ENCODE measurements around the gene RIOK2. TPM values are rescaled to one million over a fixed set of nuclear protein-coding genes. Genes with fewer than 3 reads are reported as not detected.
"Not testable (repeated sequence)": the region's sequence is repeated elsewhere in the genome, so short reads cannot be mapped to it uniquely, and the experiment has no call there.

The RIOK2 gene
- total and polyA plus RNA-seq, 2 donors from 2014 or later, result 18.2 to 23.3 TPM

DNA sequence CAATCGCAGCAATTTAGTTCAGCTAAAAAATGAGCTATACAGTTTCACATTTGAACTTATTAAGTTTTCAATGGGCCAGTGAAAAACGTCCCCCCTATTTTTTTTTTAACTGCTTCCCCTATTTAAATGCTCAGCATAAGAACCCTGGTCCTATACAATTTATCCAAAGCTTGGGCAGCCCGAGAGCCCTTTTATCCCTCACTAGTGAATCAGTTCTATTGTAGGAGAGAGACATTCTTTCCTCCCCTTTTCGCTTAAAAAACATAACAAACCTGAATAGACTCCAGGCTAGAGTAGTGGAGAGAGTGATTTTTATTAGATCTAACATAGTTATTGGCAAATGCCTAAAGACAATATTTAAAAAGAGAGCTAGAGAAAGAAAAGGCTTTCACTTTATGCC, 42.0 kb downstream of the RIOK2 start:
- no peak overlapping the region for H3K4me3 ChIP-seq (ENCODE audit: low read length in 3 of 3)
- FAIRE-seq, result no peak
- no peak overlapping the region for H3K27ac ChIP-seq (ENCODE audit: low read depth in 2 of 2, low read length in 2 of 2)
- H3K4me1 ChIP-seq (ENCODE audit: control insufficient read depth in 2 of 3, insufficient read depth in 2 of 3, low read depth in 1 of 3, low read length in 3 of 3), result no peaks in the 10 kb centered on the region
- intact Hi-C loops (cut with DNase I), result no loop called here
- H3K27me3 ChIP-seq (ENCODE audit: control insufficient read depth, insufficient read depth, low read length), result no peaks in the 10 kb centered on the region
- no peaks in the 10 kb centered on the region for H3K9me3 ChIP-seq (ENCODE audit: control insufficient read depth in 2 of 3, insufficient read depth in 1 of 3, low read length in 3 of 3)
- TF ChIP-seq, protein P1, sequence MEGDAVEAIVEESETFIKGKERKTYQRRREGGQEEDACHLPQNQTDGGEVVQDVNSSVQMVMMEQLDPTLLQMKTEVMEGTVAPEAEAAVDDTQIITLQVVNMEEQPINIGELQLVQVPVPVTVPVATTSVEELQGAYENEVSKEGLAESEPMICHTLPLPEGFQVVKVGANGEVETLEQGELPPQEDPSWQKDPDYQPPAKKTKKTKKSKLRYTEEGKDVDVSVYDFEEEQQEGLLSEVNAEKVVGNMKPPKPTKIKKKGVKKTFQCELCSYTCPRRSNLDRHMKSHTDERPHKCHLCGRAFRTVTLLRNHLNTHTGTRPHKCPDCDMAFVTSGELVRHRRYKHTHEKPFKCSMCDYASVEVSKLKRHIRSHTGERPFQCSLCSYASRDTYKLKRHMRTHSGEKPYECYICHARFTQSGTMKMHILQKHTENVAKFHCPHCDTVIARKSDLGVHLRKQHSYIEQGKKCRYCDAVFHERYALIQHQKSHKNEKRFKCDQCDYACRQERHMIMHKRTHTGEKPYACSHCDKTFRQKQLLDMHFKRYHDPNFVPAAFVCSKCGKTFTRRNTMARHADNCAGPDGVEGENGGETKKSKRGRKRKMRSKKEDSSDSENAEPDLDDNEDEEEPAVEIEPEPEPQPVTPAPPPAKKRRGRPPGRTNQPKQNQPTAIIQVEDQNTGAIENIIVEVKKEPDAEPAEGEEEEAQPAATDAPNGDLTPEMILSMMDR (IDR thresholded peaks at IDR 0.05; ENCODE audit: borderline replicate concordance, extremely low read depth, insufficient read depth), result no peak
- DNase-seq, result no peak
- H3K9ac ChIP-seq (ENCODE audit: low read length in 3 of 3), result no peak overlapping the region
- H3K36me3 ChIP-seq (ENCODE audit: control insufficient read depth in 2 of 3, insufficient read depth in 3 of 3, low read length in 3 of 3), result no peaks in the 10 kb centered on the region

DNA sequence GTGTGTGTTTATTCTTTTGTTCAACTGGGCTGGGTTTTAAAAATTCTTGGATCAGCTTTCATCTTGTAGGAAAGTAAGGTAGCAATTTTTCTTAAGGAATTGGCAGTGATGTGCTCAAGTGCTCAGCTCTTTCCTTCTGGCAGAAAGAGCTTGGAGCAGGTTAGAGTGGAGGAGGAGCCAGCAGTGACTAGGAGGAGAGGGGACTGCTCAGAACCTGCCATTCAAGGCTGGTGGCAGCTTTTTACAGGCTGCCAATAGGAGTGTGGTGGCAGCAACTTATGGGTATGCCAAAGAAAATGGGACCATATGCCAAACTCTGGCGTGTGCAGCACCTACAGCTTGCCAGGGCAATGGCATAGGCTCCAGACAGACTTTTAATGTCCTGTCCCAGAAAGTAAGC, 42.8 kb downstream of the RIOK2 start:
- intact Hi-C loops (cut with DNase I); H3K27ac ChIP-seq (ENCODE audit: low read depth in 2 of 2, low read length in 2 of 2); H3K27me3 ChIP-seq (ENCODE audit: control insufficient read depth, insufficient read depth, low read length); FAIRE-seq; H3K9me3 ChIP-seq (ENCODE audit: control insufficient read depth in 2 of 3, insufficient read depth in 1 of 3, low read length in 3 of 3); H3K4me3 ChIP-seq (ENCODE audit: low read length in 3 of 3); H3K4me1 ChIP-seq (ENCODE audit: control insufficient read depth in 2 of 3, insufficient read depth in 2 of 3, low read depth in 1 of 3, low read length in 3 of 3); H3K9ac ChIP-seq (ENCODE audit: low read length in 3 of 3); H3K36me3 ChIP-seq (ENCODE audit: control insufficient read depth in 2 of 3, insufficient read depth in 3 of 3, low read length in 3 of 3); DNase-seq: not testable (repeated sequence)

DNA sequence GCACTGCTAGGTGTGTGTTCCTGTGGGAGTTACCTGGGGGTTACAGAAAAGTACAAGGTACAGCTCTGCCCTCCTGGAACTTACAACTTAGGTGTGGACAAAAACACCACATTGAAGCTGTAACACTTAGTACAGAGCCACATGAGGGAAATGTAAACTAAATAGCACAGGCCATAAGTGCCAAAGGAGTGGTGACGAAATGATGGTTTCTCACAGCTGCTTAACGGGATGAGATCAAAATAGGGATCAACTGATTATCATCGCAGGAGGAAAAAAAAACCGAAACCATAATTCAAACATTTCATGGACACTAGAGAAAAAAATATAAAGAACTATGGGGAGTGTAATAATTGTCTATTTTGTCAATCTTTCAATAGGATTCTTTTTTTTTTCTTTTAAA, 46.6 kb downstream of the RIOK2 start:
- no peak for DNase-seq
- FAIRE-seq, result no peak

DNA sequence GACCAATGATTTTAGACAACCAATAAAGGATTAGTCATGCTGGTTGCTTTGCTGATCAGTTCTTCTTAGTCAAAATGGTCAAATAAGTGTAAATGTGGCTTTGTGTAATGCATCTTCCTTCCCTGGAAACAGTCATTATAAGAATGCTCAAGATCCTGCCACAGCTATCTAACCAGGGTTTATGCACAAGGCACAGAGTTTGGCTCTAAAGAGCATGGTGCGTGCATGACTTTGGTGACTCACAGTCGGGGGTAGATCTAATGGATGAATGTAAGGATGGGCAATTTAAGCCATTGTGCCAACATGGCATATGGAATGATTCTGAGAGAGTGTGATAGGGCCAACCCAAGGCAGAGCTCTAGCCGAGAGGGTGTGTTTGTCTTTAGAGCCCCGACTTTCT, 47.2 kb downstream of the RIOK2 start:
- Histone ChIP-seq H3K27ac (ENCODE audit: low read depth in 2 of 2, low read length in 2 of 2) (no peak overlapping the region), H3K4me3 (ENCODE audit: low read length in 3 of 3) (no peak overlapping the region), H3K4me1 (ENCODE audit: control insufficient read depth in 2 of 3, insufficient read depth in 2 of 3, low read depth in 1 of 3, low read length in 3 of 3) (no peaks in the 10 kb centered on the region), H3K9ac (ENCODE audit: low read length in 3 of 3) (no peak overlapping the region), H3K27me3 (ENCODE audit: control insufficient read depth, insufficient read depth, low read length) (no peaks in the 10 kb centered on the region), H3K9me3 (ENCODE audit: control insufficient read depth in 2 of 3, insufficient read depth in 1 of 3, low read length in 3 of 3) (no peaks in the 10 kb centered on the region), H3K36me3 (ENCODE audit: control insufficient read depth in 2 of 3, insufficient read depth in 3 of 3, low read length in 3 of 3) (no peaks in the 10 kb centered on the region)
- DNase-seq (no peak), FAIRE-seq (no peak)
- intact Hi-C loops (cut with DNase I), result no loop called here
- TF ChIP-seq, protein P1 (IDR thresholded peaks at IDR 0.05; ENCODE audit: borderline replicate concordance, extremely low read depth, insufficient read depth), result no peak

More for the DNA sequence above, 46.6 kb downstream of the RIOK2 start:
- no peak overlapping the region for H3K27ac ChIP-seq (ENCODE audit: low read depth in 2 of 2, low read length in 2 of 2)
- TF ChIP-seq, protein P1 (IDR thresholded peaks at IDR 0.05; ENCODE audit: borderline replicate concordance, extremely low read depth, insufficient read depth), result no peak
- no peak overlapping the region for H3K4me3 ChIP-seq (ENCODE audit: low read length in 3 of 3)
- H3K9me3 ChIP-seq (ENCODE audit: control insufficient read depth in 2 of 3, insufficient read depth in 1 of 3, low read length in 3 of 3), result no peaks in the 10 kb centered on the region
- intact Hi-C loops (cut with DNase I), result no loop called here
- no peaks in the 10 kb centered on the region for H3K27me3 ChIP-seq (ENCODE audit: control insufficient read depth, insufficient read depth, low read length)
- no peak overlapping the region for H3K9ac ChIP-seq (ENCODE audit: low read length in 3 of 3)
- H3K4me1 ChIP-seq (ENCODE audit: control insufficient read depth in 2 of 3, insufficient read depth in 2 of 3, low read depth in 1 of 3, low read length in 3 of 3), result no peaks in the 10 kb centered on the region
- no peaks in the 10 kb centered on the region for H3K36me3 ChIP-seq (ENCODE audit: control insufficient read depth in 2 of 3, insufficient read depth in 3 of 3, low read length in 3 of 3)

Data from kidney (tissue), 14 donors.